ENCODE measurements around the gene IRF5.

Gene IRF5

DNA sequence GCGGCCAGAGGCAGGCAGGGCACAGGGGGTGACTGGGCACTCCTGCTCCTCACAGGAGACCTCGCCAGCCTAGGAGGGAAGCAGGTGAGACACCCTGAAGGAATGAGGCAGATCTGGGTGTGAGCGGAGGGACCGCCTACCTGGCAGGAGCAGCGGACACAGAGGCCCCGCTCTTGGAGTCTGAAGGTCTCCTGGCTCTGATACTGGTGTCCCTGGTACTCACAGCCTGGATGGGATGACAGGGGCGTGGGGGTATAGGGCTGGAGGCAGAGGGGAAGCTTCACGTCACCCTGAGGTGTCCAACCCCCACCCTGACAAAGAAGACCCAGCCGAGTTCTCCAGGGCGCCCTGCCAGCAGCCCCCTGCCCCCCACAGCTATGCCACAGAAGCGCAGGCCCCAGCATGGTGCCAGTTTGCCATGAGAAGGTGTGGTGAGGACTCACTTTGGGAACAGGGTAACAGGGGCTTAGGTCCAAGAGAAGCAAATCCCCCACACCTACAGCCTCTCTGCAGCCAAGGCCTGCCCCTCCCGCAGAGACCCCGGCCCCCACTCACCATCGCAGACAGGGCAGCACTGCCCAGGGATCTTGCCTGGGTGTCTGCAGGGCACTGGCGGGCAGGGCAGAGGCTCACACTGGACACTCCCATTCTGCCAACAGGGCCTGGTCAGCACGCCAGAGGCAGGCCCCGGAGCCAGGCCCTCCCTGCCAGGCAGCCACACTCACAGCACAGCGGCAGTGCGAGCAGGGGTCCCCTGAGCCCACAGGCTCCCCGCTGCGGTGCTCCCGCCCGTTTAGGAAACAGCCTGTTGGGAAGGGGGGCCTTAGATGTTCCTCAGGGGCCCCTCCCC, 44.3 kb upstream of the IRF5 start:
- Histone ChIP-seq H3K27me3 (ENCODE audit: control insufficient read depth, insufficient read depth, low read length) (no peaks in the 10 kb centered on the region), H3K9ac (no peak overlapping the region), H3K4me3 (ENCODE audit: low read depth, low read length) (no peak overlapping the region), H3K27ac (no peak overlapping the region), H3K36me3 (ENCODE audit: control insufficient read depth, insufficient read depth, low read length) (no peaks in the 10 kb centered on the region), H3K4me2 (ENCODE audit: low read length) (no peak overlapping the region), H2AFZ (no peak overlapping the region), H3K9me3 (ENCODE audit: control insufficient read depth, low read length) (no peaks in the 10 kb centered on the region), H3K79me2 (no peaks in the 10 kb centered on the region), H3K4me1 (no peaks in the 10 kb centered on the region)
- TF ChIP-seq, protein P1, sequence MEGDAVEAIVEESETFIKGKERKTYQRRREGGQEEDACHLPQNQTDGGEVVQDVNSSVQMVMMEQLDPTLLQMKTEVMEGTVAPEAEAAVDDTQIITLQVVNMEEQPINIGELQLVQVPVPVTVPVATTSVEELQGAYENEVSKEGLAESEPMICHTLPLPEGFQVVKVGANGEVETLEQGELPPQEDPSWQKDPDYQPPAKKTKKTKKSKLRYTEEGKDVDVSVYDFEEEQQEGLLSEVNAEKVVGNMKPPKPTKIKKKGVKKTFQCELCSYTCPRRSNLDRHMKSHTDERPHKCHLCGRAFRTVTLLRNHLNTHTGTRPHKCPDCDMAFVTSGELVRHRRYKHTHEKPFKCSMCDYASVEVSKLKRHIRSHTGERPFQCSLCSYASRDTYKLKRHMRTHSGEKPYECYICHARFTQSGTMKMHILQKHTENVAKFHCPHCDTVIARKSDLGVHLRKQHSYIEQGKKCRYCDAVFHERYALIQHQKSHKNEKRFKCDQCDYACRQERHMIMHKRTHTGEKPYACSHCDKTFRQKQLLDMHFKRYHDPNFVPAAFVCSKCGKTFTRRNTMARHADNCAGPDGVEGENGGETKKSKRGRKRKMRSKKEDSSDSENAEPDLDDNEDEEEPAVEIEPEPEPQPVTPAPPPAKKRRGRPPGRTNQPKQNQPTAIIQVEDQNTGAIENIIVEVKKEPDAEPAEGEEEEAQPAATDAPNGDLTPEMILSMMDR (IDR thresholded peaks at IDR 0.05), result no peak

DNA sequence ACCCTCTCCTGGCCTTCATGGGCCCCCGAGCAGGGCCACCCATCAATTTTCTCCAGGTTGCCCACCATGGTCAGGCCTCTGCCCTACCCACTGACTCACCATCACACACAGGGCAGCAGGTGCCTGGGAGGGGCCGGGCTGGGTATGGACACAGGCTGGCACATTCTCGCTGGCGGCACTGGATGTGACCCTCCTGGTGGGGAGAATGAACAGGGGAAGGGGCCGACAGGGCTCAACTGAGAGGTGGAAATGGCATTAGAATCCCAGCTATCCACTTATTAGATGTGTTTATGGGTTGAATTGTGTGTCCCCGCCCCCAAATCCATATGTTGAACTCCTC, 43.7 kb upstream of the IRF5 start:
- H3K9ac ChIP-seq, result no peak overlapping the region
- no peaks in the 10 kb centered on the region for H3K9me3 ChIP-seq (ENCODE audit: control insufficient read depth, low read length)

DNA sequence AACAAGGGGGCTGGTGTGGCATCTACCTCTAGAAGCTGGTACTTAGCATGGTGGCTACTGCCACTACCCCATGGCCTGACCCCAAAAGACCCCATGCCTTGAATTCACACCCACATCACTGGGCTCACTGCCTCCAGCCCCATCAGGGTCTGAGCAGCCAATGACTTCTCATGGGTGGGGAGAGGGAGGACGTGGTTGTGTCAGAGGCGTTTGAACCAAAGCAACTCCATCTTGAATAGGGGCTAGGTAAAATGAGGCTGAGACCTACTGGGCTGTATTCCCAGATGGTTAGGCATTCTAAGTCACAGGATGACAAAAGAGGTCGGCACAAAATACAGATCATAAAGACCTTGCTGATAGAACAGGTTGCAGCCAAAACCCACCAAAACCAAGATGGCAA, 42.4 kb upstream of the IRF5 start:
- Histone ChIP-seq H3K4me3 (ENCODE audit: low read depth, low read length) (no peak overlapping the region), H3K9me3 (ENCODE audit: control insufficient read depth, low read length) (no peaks in the 10 kb centered on the region), H3K79me2 (no peaks in the 10 kb centered on the region), H3K36me3 (ENCODE audit: control insufficient read depth, insufficient read depth, low read length) (no peaks in the 10 kb centered on the region), H3K4me2 (ENCODE audit: low read length) (no peak overlapping the region), H3K27ac (no peak overlapping the region), H2AFZ (no peak overlapping the region), H3K4me1 (no peaks in the 10 kb centered on the region), H3K27me3 (ENCODE audit: control insufficient read depth, insufficient read depth, low read length) (no peaks in the 10 kb centered on the region), H3K9ac (no peak overlapping the region)
- TF ChIP-seq, protein P1 (IDR thresholded peaks at IDR 0.05), result no peak

More for the DNA sequence above, 43.7 kb upstream of the IRF5 start:
- Histone ChIP-seq H2AFZ (no peak overlapping the region), H3K27ac (no peak overlapping the region), H3K27me3 (ENCODE audit: control insufficient read depth, insufficient read depth, low read length) (no peaks in the 10 kb centered on the region), H3K36me3 (ENCODE audit: control insufficient read depth, insufficient read depth, low read length) (no peaks in the 10 kb centered on the region), H3K4me3 (ENCODE audit: low read depth, low read length) (no peak overlapping the region), H3K79me2 (no peaks in the 10 kb centered on the region), H3K4me2 (ENCODE audit: low read length) (no peak overlapping the region), H3K4me1 (no peaks in the 10 kb centered on the region)
- TF ChIP-seq, protein P1 (IDR thresholded peaks at IDR 0.05), result no peak

GRCh38 chr7:128899392-128899791, 38.3 kb upstream of the IRF5 start:
- Histone ChIP-seq H3K27ac (no peak overlapping the region), H3K4me1 (no peaks in the 10 kb centered on the region), H3K4me2 (ENCODE audit: low read length) (no peak overlapping the region), H3K9ac (no peak overlapping the region), H3K79me2 (no peaks in the 10 kb centered on the region), H3K4me3 (ENCODE audit: low read depth, low read length) (no peak overlapping the region), H3K27me3 (ENCODE audit: control insufficient read depth, insufficient read depth, low read length) (no peaks in the 10 kb centered on the region), H3K36me3 (ENCODE audit: control insufficient read depth, insufficient read depth, low read length) (no peaks in the 10 kb centered on the region), H3K9me3 (ENCODE audit: control insufficient read depth, low read length) (no peaks in the 10 kb centered on the region), H2AFZ (no peak overlapping the region)
- TF ChIP-seq, protein P1 (IDR thresholded peaks at IDR 0.05), result no peak

GRCh38 chr7:128900237-128900636, 37.5 kb upstream of the IRF5 start:
- Histone ChIP-seq H3K4me3 (ENCODE audit: low read depth, low read length) (no peak overlapping the region), H3K79me2 (no peaks in the 10 kb centered on the region), H3K36me3 (ENCODE audit: control insufficient read depth, insufficient read depth, low read length) (no peaks in the 10 kb centered on the region), H3K9me3 (ENCODE audit: control insufficient read depth, low read length) (no peaks in the 10 kb centered on the region), H3K27me3 (ENCODE audit: control insufficient read depth, insufficient read depth, low read length) (no peaks in the 10 kb centered on the region), H2AFZ (no peak overlapping the region), H3K27ac (no peak overlapping the region), H3K4me2 (ENCODE audit: low read length) (no peak overlapping the region), H3K9ac (no peak overlapping the region), H3K4me1 (no peaks in the 10 kb centered on the region)
- TF ChIP-seq, protein P1 (IDR thresholded peaks at IDR 0.05), result no peak
